ENCODE measurements around the gene NTRK1.

Gene NTRK1

DNA sequence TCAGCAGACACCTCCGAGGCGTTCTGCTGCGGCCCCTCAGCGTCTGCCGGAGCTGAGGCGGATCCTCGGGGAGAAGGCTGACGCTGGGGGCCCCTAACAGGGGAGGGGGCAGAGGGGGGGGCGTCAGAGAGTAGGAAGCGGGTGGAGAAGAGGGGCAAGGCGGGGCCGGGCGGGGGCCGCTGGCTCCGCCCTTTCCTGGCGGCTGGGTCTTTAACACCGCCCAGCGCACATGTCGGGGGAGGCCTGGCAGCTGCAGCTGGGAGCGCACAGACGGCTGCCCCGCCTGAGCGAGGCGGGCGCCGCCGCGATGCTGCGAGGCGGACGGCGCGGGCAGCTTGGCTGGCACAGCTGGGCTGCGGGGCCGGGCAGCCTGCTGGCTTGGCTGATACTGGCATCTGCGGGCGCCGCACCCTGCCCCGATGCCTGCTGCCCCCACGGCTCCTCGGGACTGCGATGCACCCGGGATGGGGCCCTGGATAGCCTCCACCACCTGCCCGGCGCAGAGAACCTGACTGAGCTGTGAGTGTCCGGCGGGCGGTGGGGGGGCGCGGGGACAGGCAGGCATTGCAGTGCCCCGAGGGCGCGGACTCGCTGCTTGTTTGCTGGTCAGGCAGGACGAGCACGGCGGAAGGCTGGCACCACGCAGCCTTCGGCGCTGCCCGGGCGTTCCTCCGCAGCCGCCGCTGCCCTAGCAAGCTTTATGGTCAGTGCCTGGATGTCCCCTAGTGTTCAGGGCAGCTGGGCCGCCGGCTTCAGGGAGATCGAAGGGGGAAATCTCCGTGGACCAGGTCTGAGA lies at the start of gene NTRK1:
Gene NTRK1, plus strand, starts transcription at position 238 of the 796 bp plus-strand sequence. Its CDS starts 70 bp downstream, at position 308.
- DNase-seq: no peak

DNA sequence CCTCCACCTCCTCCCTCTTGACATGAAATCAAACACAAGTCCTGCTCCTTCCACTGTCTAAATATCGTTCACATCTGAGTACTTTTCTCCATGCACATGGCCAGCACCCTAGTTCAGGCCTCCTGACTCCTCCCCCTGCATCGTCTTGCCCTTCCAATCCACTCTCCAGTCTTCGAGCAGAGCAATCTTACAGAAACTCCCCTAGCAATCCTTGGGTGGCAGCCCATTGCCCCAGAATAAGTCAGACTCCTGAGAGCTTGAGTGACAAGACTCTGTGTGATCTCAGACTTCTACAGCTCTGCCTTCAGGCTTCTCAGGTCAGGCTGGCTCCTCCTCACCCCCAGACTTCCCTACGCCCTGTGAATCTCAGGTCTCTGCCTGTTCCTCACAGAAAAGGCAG lies 49.5 kb upstream of the NTRK1 start:
- no peak for DNase-seq

GRCh38 chr1:156812293-156812990 lies 48.2 kb upstream of the NTRK1 start:
- DNase-seq: no peak

- DNase-seq: no peak
These were observed 47.4 kb upstream of the NTRK1 start for GRCh38 chr1:156813298-156813697.

- DNase-seq: no peak
These were observed 46.7 kb upstream of the NTRK1 start for GRCh38 chr1:156813750-156814570.

GRCh38 chr1:156814571-156815260 lies 45.9 kb upstream of the NTRK1 start:
- DNase-seq: no peak

DNA sequence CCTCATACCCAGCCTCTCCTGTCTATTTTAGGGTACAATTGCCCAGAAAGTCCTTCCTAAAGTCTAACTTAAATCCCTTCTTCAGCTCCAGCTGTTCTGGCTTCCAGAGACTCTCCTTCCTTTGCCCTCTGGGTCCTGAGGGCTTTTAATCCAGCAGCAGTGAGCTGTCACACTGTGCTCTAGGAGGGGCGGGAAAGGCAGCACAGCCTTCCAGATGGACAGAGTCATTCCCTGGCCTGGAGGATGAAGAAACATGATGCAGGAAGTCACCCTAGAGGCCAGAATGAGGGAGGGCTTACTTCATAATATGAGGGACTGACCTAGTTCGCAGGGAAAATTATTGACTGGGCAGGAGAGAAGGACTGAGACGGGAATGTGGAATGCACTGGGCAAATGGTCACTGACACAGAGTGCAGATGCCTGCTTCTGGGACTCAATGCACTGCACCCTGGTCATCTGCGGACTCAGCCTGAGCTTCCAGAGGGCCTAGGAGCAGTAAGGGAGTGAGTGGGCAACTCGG lies 45.3 kb upstream of the NTRK1 start:
- DNase-seq: no peak

DNA sequence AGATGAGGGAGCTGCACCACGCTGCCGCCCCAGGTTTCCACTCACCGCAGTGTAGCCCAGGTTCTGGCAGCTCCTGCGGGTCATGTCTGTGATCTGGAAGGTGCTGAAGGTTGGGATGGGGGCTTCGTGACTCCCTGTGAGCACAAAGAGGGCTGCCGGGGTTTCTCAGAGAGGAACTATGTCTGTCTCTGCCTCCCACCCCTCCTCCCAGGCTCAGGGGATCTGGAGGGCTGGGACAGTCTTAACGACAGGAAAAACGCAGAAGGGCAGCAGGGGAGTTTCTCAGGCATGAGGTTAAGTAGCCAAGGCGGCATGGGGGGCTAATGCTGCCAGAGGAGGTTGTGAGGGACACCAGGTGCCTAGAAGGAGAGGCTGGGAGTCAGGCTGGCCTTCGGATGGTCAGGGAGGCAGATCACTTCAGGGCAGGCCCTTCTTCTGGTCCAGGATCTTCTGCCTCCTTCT lies 44.7 kb upstream of the NTRK1 start:
- DNase-seq: no peak

DNA sequence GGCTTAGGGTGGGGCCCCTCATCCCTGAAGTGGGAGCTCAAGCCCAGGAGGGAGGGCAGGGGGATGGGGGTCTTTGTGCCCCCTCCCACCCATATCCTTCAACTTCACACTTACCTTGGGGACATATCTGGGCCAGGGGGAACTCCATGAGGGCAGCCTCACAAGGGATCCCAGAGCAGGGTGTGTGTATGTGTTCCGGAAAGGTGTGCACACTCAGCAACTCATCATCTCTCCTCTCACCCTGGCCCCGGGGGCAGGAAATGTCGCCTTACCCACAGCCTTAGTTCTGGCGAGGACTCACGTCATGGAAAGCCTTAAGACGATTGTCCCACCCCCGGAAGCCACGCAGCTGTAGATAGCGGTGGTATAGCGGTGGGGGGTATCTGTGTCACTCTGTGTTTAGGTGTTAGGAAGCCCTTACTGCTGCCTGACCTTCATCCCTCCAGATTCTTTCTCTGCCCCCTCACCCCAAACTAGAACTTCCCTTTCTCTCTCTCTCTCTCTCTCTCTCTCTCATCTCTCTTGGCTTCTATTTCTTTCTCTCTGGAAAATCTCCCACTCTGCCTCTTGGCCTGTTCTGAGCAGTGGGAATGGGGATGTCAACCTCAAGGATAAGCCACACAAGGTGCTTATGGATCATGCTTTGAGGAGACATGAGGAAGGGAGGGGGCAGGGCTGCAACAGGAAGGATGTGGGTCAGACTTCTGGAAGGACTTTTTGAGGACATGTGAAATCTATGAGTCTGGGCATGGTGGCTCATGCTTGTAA lies 43.9 kb upstream of the NTRK1 start, which contains the start of gene SH2D2A:
Gene SH2D2A, minus strand, starts transcription at position 288 of the 768 bp plus-strand sequence. Its CDS starts 140 bp downstream, at position 148.
- no peak for DNase-seq

DNA sequence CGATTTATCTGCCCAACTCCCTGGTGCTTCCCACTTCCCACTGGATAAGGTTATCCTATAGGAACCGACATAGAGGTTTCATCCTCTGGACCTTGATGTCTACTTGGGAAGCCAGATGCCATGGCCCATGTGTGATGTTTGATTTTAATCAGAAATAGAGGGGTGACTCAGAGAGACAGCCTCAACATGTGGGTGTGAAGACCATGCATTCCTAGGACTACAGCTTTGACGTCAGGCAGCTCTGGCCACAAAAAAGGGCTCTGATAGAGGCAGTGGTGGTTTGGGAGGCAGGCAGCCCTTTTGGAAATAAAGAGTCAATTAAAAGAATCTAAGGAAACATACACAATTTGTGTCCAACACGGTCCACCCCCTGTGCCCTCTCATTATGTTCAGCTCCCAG lies 38.9 kb upstream of the NTRK1 start:
- no peak for DNase-seq

DNA sequence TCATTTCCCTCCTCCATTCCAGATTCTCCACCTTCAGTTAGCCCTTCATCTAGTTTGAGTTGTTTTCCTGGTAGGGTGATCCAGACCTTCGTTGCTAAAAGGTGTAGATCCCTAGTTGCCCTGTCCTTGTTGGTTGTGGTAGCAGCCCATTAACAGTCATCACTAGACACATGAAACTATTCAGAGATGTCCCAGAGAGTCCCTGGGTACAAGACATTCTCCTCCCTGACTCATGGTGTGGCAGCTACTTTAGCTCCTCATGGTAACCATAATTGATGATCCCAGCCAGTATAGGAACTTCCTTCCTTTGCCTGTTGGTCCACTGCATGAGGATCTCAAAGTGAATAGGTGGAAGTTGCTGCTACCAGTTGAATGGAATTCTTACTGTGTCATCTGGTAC lies 38.0 kb upstream of the NTRK1 start:
- DNase-seq: no peak

GRCh38 chr1:156823210-156823790 lies 37.4 kb upstream of the NTRK1 start:
- DNase-seq: no peak

GRCh38 chr1:156826630-156827029 lies 34.0 kb upstream of the NTRK1 start:
- peak; percentile 10 for DNase-seq

DNA sequence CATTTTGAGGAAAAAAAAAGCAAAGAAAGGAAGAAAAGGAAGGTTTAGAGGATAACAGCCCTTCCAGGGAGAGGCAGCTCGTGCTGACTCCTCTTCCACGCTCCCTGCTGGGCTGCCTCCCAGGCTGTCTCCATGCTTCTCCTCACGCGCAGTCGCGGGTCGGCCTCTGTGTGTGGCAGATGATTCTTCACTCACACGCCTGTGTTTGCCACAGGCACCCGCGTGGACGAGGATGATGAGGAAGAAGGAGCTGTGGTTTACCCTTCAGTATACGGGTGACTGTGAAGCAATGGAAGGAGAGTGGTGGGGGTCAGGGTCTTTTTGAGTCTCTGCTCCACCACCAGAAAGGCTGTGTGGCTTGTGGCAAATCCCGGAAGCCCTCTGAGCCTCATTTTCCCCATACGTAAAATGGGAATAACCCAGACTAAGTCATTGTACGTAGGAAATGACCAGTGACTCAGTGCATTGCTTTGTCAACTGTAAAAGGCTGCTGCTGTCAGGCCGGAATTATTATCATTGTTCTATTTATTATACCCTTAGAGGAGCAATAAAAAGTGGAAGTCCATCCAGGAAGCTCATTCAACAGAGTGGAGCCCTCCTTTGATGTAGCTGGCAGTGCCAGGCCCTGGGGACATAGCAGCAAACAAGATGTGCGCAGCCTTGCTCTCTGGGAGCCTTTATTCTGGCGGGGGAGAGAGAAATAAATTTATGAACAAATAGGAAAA lies 32.1 kb upstream of the NTRK1 start:
- no peak for DNase-seq

DNA sequence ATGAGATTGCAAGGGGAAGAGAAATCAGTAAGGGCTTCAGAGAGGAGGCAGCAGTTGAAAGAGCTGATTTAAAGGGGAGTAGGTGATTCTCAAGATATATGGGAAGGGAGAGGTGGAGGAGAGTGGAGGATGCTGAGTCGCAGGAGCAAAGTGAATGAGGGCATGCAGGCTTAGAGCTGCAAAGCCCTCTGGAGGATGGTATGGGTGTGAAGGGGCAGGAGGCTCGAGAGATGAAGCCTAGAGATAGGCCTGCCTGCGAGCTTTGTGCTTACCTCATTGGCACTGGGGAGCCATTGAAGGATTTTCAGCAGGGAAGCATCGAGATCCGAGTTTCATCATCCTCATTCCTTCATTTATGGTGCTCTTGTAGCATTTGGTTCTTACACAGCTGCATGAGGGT lies 28.2 kb upstream of the NTRK1 start:
- DNase-seq: no peak

GRCh38 chr1:156833603-156834002 lies 27.1 kb upstream of the NTRK1 start:
- no peak for DNase-seq

GRCh38 chr1:156834322-156834721 lies 26.3 kb upstream of the NTRK1 start:
- no peak for DNase-seq

DNA sequence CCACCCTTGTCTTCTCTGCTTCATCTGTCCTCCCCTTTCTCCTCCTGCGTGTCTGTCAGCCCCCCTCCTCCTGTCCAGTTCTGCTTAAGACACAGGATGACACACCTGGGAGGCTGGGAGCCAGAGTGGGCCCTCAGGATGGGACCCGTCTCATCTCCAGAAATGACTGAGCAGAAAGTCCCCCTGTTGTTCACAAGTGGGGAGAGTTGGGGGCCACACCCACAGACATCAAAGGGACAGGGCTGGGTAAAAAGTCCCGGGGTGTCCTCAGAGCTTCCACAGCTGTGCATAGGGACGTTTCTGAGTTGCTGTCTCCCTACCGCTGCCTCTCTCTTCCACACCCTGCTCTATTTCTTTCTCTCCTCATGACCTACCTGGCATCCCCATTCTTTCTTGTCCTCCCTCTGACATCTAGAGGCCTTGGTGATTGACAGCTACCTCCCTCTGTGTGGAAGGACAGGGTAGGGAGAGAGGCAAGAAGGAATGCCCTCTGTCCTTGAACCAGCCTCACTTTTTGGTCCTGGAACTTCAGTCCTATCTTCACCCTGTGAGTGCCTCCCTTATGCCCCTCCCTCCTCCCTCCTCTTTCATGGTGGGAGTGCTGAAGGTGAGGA lies 24.5 kb upstream of the NTRK1 start:
- no peak for DNase-seq

- no peak for DNase-seq
These were observed 23.8 kb upstream of the NTRK1 start for GRCh38 chr1:156836892-156837291.

- DNase-seq: no peak
These were observed 21.7 kb upstream of the NTRK1 start for GRCh38 chr1:156838972-156839371.

All from kidney glomerular epithelial cell (primary cell).